Astrocyte (in vitro differentiated cells and primary cell): ENCODE measurements around the gene MIPOL1. TPM values are rescaled to one million over a fixed set of nuclear protein-coding genes. Genes with fewer than 3 reads are reported as not detected.

Source experiments
- DNase-seq: peaks from one replicate; pipeline ENCODE4 v3.0.0-alpha.2; 2010; ENCODE audit warnings: low read depth
- FAIRE-seq: peaks from 2 replicates; lab custom pipeline; 2011; peaks lifted over from hg19 to GRCh38; lab: Jason Lieb, UNC
- H2AFZ ChIP-seq: 2 replicates; pipeline ENCODE4 v1.6.0; 2012; ENCODE audit warnings: low read depth, low read length, inconsistent platforms
- H3K27ac ChIP-seq: 2 replicates; pipeline ENCODE4 v1.5.1; 2011; ENCODE audit warnings: low read depth, low read length, inconsistent platforms
- H3K27me3 ChIP-seq: 2 replicates; pipeline ENCODE4 v1.6.0; 2011; ENCODE audit warnings: low read length, inconsistent platforms; ENCODE audit not compliant: insufficient read depth
- H3K36me3 ChIP-seq: 2 replicates; pipeline ENCODE4 v1.5.1; 2011; ENCODE audit warnings: low read length, inconsistent platforms; ENCODE audit not compliant: insufficient read depth
- H3K4me1 ChIP-seq: 2 replicates; pipeline ENCODE4 v1.5.1; 2011; ENCODE audit warnings: low read length, inconsistent platforms; ENCODE audit not compliant: insufficient read depth
- H3K4me2 ChIP-seq: 2 replicates; pipeline ENCODE4 v1.6.0; 2012; ENCODE audit warnings: low read length, inconsistent platforms
- H3K4me3 ChIP-seq: 2 replicates; pipeline ENCODE4 v1.5.1; 2011; ENCODE audit warnings: low read depth, mild to moderate bottlenecking, low read length, inconsistent platforms; ENCODE audit not compliant: insufficient read depth
- H3K79me2 ChIP-seq: 2 replicates; pipeline ENCODE4 v1.6.0; 2012; ENCODE audit warnings: mild to moderate bottlenecking, low read length, inconsistent platforms; ENCODE audit not compliant: insufficient read depth
- H3K9ac ChIP-seq: 2 replicates; pipeline ENCODE4 v1.6.0; 2012; ENCODE audit warnings: mild to moderate bottlenecking, low read length, inconsistent platforms
- H3K9me3 ChIP-seq: 2 replicates; pipeline ENCODE4 v1.5.1; 2012; ENCODE audit warnings: low read depth, mild to moderate bottlenecking, low read length, inconsistent platforms; ENCODE audit not compliant: insufficient read depth
- H4K20me1 ChIP-seq: 2 replicates; pipeline ENCODE4 v1.6.0; 2012; ENCODE audit warnings: low read length, inconsistent platforms; ENCODE audit not compliant: insufficient read depth
- H3K27ac Mint-ChIP-seq: one replicate; pipeline ENCODE4 v1.8.0; 2021; ENCODE audit warnings: mild to moderate bottlenecking, mixed read lengths; ENCODE audit not compliant: unreplicated experiment
- H3K27me3 Mint-ChIP-seq: one replicate; pipeline ENCODE4 v1.8.0; 2021; ENCODE audit warnings: low read depth, mixed read lengths; ENCODE audit not compliant: unreplicated experiment
- H3K36me3 Mint-ChIP-seq: one replicate; pipeline ENCODE4 v1.8.0; 2021; ENCODE audit warnings: low read depth, mixed read lengths; ENCODE audit not compliant: unreplicated experiment
- H3K4me1 Mint-ChIP-seq: one replicate; pipeline ENCODE4 v1.8.0; 2021; ENCODE audit warnings: low read depth, mixed read lengths; ENCODE audit not compliant: unreplicated experiment
- H3K4me3 Mint-ChIP-seq: one replicate; pipeline ENCODE4 v1.8.0; 2021; ENCODE audit warnings: mild to moderate bottlenecking, moderate library complexity, mixed read lengths; ENCODE audit not compliant: unreplicated experiment
- H3K9me3 Mint-ChIP-seq: one replicate; pipeline ENCODE4 v1.8.0; 2021; ENCODE audit warnings: mild to moderate bottlenecking, mixed read lengths; ENCODE audit not compliant: unreplicated experiment
- EZH2 ChIP-seq: IDR thresholded peaks from 2 replicates; pipeline ENCODE4 v1.6.1; 2012; ENCODE audit warnings: mild to moderate bottlenecking, low read length, inconsistent platforms; ENCODE audit not compliant: insufficient read depth
- total RNA-seq: library from RNA; stranded (reverse); gene quantifications from 2 replicates; pipeline ENCODE4 v1.2.1, GENCODE V29; 2021
- TF ChIP-seq, protein P1 (sequence below): IDR thresholded peaks from 2 replicates; pipeline ENCODE4 v1.5.1; 2011; ENCODE audit warnings: low read depth, mild to moderate bottlenecking, inconsistent platforms, low read length, moderate library complexity; ENCODE audit not compliant: insufficient read depth

Gene MIPOL1
- total RNA-seq, 1 donor from 2014 or later = 15.7 TPM

DNA sequence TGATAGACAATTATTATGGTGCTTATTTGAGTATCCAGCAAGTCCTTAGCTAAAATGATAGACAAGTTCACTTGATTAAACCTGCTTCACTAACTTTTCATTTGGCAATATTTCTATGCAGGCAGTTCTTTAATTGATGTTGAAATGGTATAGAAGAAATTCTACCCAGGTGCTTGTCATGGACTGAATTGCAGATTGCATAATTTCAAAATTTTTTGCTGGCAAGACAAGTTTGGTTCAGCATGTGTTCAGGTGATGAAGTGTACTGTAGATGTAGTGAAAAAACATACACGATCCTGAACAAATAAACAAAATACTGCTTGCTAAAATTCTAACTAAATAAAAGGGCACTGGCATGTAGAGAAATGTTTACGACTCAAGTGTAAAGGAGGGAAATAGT lies 208.4 kb downstream of the MIPOL1 start:
- H3K36me3 Mint-ChIP-seq = no peaks in the 10 kb centered on the region
- no peaks in the 10 kb centered on the region for H3K4me1 Mint-ChIP-seq
- Histone ChIP-seq H3K4me1 (no peaks in the 10 kb centered on the region), H3K9ac (no peak overlapping the region), H3K4me2 (no peak overlapping the region), H2AFZ (no peak overlapping the region), H3K4me3 (no peak overlapping the region), H3K9me3 (no peaks in the 10 kb centered on the region), H3K27me3 (no peaks in the 10 kb centered on the region), H3K36me3 (no peaks in the 10 kb centered on the region), H3K27ac (no peak overlapping the region), H4K20me1 (no peaks in the 10 kb centered on the region), H3K79me2 (no peaks in the 10 kb centered on the region)
- no peak overlapping the region for H3K4me3 Mint-ChIP-seq
- no peak for DNase-seq
- no peaks in the 10 kb centered on the region for H3K9me3 Mint-ChIP-seq
- TF ChIP-seq, protein P1, sequence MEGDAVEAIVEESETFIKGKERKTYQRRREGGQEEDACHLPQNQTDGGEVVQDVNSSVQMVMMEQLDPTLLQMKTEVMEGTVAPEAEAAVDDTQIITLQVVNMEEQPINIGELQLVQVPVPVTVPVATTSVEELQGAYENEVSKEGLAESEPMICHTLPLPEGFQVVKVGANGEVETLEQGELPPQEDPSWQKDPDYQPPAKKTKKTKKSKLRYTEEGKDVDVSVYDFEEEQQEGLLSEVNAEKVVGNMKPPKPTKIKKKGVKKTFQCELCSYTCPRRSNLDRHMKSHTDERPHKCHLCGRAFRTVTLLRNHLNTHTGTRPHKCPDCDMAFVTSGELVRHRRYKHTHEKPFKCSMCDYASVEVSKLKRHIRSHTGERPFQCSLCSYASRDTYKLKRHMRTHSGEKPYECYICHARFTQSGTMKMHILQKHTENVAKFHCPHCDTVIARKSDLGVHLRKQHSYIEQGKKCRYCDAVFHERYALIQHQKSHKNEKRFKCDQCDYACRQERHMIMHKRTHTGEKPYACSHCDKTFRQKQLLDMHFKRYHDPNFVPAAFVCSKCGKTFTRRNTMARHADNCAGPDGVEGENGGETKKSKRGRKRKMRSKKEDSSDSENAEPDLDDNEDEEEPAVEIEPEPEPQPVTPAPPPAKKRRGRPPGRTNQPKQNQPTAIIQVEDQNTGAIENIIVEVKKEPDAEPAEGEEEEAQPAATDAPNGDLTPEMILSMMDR = no peak
- no peak for TF ChIP-seq EZH2
- no peaks in the 10 kb centered on the region for H3K27me3 Mint-ChIP-seq
- no peak overlapping the region for H3K27ac Mint-ChIP-seq
- FAIRE-seq = no peak

DNA sequence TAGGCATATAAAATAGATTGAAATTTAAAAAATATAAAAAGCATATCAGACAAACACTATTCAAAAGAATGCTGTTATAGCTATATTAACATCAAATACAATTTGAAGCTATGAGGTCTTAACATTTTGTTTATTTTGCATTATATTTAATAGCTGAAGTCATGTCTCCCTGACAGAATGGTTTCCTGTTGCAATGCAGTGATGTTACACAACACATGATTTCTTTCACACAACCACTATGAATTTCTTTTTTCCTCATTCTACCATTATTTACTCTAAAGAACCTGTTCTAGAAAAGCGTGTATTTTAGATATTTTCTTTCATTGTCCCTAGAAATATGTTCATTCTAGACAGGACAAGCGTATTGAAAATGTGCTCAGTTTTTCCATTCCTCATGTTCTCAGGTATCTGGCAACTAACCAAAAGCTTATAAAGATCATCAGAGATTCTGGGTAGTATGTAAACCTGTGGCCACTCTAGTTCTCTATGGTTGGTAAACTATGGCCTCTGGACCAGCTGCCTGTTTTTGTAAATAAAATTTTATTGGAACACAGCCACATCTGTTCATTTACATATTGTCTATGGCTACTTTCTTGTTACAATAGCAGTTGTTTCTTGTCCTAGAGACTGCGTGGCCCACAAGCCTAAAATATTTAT lies 213.5 kb downstream of the MIPOL1 start:
- no peak overlapping the region for H3K9ac ChIP-seq
- H3K9me3 ChIP-seq = no peaks in the 10 kb centered on the region
- H3K36me3 ChIP-seq = no peaks in the 10 kb centered on the region
- no peaks in the 10 kb centered on the region for H3K79me2 ChIP-seq
- FAIRE-seq (no peak), DNase-seq (no peak)
- H3K4me3 Mint-ChIP-seq = no peak overlapping the region
- no peaks in the 10 kb centered on the region for H3K27me3 Mint-ChIP-seq
- no peak overlapping the region for H3K27ac Mint-ChIP-seq
- H2AFZ ChIP-seq = no peak overlapping the region
- no peaks in the 10 kb centered on the region for H4K20me1 ChIP-seq
- H3K4me1 Mint-ChIP-seq = no peaks in the 10 kb centered on the region
- H3K36me3 Mint-ChIP-seq = no peaks in the 10 kb centered on the region
- no peaks in the 10 kb centered on the region for H3K27me3 ChIP-seq
- H3K4me3 ChIP-seq = no peak overlapping the region
- no peaks in the 10 kb centered on the region for H3K9me3 Mint-ChIP-seq
- H3K4me1 ChIP-seq = no peaks in the 10 kb centered on the region
- H3K27ac ChIP-seq = no peak overlapping the region
- TF ChIP-seq EZH2 = no peak
- TF ChIP-seq, protein P1 = no peak
- H3K4me2 ChIP-seq = no peak overlapping the region

DNA sequence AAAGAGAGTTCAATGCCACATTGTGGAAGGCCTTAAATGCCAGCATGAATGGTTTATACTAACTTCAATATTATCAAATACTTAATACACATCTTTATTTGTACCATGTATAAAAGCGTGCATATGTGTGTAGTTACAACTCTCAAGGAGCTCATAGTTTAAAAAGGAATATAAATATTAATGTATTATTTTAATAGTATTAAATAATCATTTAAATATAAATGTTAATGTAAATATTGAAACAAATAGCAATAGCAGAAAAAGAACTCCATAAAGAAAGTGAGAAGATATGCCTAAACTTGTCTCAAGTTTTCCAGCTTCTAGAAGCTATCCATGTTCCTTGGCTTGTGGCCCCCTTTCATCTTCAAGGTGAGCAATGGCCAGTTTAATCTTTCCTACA lies 215.3 kb downstream of the MIPOL1 start:
- no peak overlapping the region for H3K9ac ChIP-seq
- Mint-ChIP-seq H3K9me3 (no peaks in the 10 kb centered on the region), H3K4me3 (no peak overlapping the region), H3K27ac (no peak overlapping the region), H3K36me3 (no peaks in the 10 kb centered on the region), H3K4me1 (no peaks in the 10 kb centered on the region), H3K27me3 (no peaks in the 10 kb centered on the region)
- no peak overlapping the region for H3K27ac ChIP-seq
- H3K9me3 ChIP-seq = no peaks in the 10 kb centered on the region
- FAIRE-seq (no peak), DNase-seq (no peak)
- no peak for TF ChIP-seq EZH2
- TF ChIP-seq, protein P1 = no peak
- H2AFZ ChIP-seq = no peak overlapping the region
- no peaks in the 10 kb centered on the region for H4K20me1 ChIP-seq
- H3K27me3 ChIP-seq = no peaks in the 10 kb centered on the region
- H3K4me3 ChIP-seq = no peak overlapping the region
- no peaks in the 10 kb centered on the region for H3K36me3 ChIP-seq
- no peaks in the 10 kb centered on the region for H3K4me1 ChIP-seq
- no peak overlapping the region for H3K4me2 ChIP-seq
- H3K79me2 ChIP-seq = no peaks in the 10 kb centered on the region
